GM12801 (cell line): ENCODE data around the gene GPR84.

ENCODE experiments used
- CTCF ChIP-seq: IDR thresholded peaks from one replicate; pipeline ENCODE4 v1.5.1; 2011; ENCODE audit warnings: control low read depth; ENCODE audit not compliant: insufficient read length; ENCODE audit errors: extremely low read depth

The GPR84 gene

GRCh38 chr12:54395545-54395944 lies 31.3 kb upstream of the GPR84 start:
- no peak for TF ChIP-seq CTCF

- no peak for TF ChIP-seq CTCF
These were observed 30.7 kb upstream of the GPR84 start for GRCh38 chr12:54394986-54395385.

GRCh38 chr12:54394281-54394719 lies 30.0 kb upstream of the GPR84 start:
- no peak for TF ChIP-seq CTCF

- no peak for TF ChIP-seq CTCF
These were observed 29.5 kb upstream of the GPR84 start for GRCh38 chr12:54393743-54394142.

GRCh38 chr12:54393207-54393609 lies 28.9 kb upstream of the GPR84 start:
- TF ChIP-seq CTCF, result no peak

- no peak for TF ChIP-seq CTCF
These were observed 28.4 kb upstream of the GPR84 start for GRCh38 chr12:54392485-54393206.

- TF ChIP-seq CTCF, result no peak
These were observed 26.6 kb upstream of the GPR84 start for GRCh38 chr12:54390668-54391551.
